ENCODE data around the gene NCOA7. TPM values are rescaled to one million over a fixed set of nuclear protein-coding genes. Genes with fewer than 3 reads are reported as not detected.
A peak's percentile ranks its signal among the peaks of the same experiment; 100 is the strongest.

NCOA7 gene
- total and polyA plus RNA-seq, 9 of the 15 experiments (the other 6 are each of a cell fraction or from before 2014, with no cell fraction given): 5.8 to 14.6 (median 9.3) TPM

DNA sequence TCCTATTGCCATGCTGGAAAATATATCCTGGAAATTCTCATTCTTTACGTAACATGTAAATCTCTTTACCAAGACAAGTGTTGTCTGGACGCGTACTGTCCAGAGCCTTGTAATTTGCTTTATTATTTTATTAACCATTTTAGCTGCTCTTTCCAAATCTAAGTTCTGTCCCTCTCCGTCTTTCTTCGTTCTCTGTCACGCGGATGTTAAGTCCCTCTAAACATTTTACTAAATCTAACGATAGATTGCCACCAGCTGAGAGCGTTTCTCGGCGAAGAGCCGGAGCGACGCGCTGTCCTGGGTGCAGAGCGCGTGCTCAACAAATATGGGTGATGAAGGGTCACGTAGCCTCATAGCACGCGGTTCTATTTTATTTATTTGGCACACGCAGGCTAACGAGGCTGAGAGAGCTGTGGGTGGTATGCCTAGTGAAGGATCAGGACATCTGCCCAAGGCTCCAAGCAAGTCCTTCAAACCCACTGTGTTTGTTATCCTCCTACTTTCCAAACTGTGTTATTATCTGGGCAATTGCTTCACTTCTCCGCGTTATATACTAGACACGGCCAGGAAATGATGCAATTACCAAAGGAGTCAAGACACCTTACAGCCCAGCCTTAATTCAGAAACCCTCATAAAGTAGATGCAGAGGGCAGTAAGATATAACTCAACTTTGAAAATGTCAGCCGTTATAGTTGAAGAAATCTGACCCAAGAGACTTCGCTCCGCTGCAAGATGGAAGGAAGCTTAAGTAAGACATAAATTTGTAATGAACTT, 10.0 kb upstream of the NCOA7 start (continued):
- no peak for TF ChIP-seq CEBPZ (IDR thresholded peaks at IDR 0.05; ENCODE audit: borderline replicate concordance, low read depth, low read length)
- TF ChIP-seq ZBTB8A (IDR thresholded peaks at IDR 0.05; ENCODE audit: partially characterized antibody): no peak
- TF ChIP-seq ZNF224 (CRISPR knock-in tag; IDR thresholded peaks at IDR 0.05): peak; percentile 39; the same call in 1 of the 2 replicates
- TF ChIP-seq POLR2AphosphoS2 (IDR thresholded peaks at IDR 0.05; ENCODE audit: low read length): no peak; the same call in 1 of the 2 replicates
- TF ChIP-seq EHMT2 (IDR thresholded peaks at IDR 0.05): no peak
- no peak for TF ChIP-seq RBM25 (IDR thresholded peaks at IDR 0.05; ENCODE audit: low read depth, low read length, severe bottlenecking)
- TF ChIP-seq FUS (optimal IDR thresholded peaks at IDR 0.05; ENCODE audit: low read depth, low read length): no peak
- no peak for TF ChIP-seq CREB5 (CRISPR knock-in tag; IDR thresholded peaks at IDR 0.05)
- TF ChIP-seq, protein P1, sequence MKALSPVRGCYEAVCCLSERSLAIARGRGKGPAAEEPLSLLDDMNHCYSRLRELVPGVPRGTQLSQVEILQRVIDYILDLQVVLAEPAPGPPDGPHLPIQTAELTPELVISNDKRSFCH (CRISPR knock-in tag; IDR thresholded peaks at IDR 0.05): peak; percentile 9; the same call in 1 of the 2 replicates
- TF ChIP-seq, protein P1 (tag; IDR thresholded peaks at IDR 0.05): peak; percentile 82
- TF ChIP-seq TOE1 (IDR thresholded peaks at IDR 0.05; ENCODE audit: borderline replicate concordance): no peak
- peak; percentile 91 for TF ChIP-seq TOE1 (CRISPR knock-in tag; IDR thresholded peaks at IDR 0.05; ENCODE audit: borderline replicate concordance, low read depth)
- TF ChIP-seq, protein P2, sequence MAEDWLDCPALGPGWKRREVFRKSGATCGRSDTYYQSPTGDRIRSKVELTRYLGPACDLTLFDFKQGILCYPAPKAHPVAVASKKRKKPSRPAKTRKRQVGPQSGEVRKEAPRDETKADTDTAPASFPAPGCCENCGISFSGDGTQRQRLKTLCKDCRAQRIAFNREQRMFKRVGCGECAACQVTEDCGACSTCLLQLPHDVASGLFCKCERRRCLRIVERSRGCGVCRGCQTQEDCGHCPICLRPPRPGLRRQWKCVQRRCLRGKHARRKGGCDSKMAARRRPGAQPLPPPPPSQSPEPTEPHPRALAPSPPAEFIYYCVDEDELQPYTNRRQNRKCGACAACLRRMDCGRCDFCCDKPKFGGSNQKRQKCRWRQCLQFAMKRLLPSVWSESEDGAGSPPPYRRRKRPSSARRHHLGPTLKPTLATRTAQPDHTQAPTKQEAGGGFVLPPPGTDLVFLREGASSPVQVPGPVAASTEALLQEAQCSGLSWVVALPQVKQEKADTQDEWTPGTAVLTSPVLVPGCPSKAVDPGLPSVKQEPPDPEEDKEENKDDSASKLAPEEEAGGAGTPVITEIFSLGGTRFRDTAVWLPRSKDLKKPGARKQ (CRISPR knock-in tag; IDR thresholded peaks at IDR 0.05): no peak
- 0 out of 2 replicates have a peak, but pooled peaks have one; percentile 53 for TF ChIP-seq NFXL1 (CRISPR knock-in tag; IDR thresholded peaks at IDR 0.05)
- TF ChIP-seq ARID3A (IDR thresholded peaks at IDR 0.05; ENCODE audit: borderline replicate concordance, low read depth, low read length): no peak
- no peak for TF ChIP-seq MED1 (CRISPR knock-in tag; IDR thresholded peaks at IDR 0.05; ENCODE audit: borderline replicate concordance)
- TF ChIP-seq GABPB1 (CRISPR knock-in tag; IDR thresholded peaks at IDR 0.05): peak; percentile 73
